IPS-NIHi7 (cell line): ENCODE measurements around the gene RAB43.
A peak's percentile ranks its signal among the peaks of the same experiment; 100 is the strongest.
"Not testable (repeated sequence)": the region's sequence is repeated elsewhere in the genome, so short reads cannot be mapped to it uniquely, and the experiment has no call there.

ENCODE experiments used
- DNase-seq: peaks from one replicate; pipeline ENCODE4 v3.0.0; 2012; ENCODE audit warnings: mixed read lengths; ENCODE audit errors: extremely low spot score

RAB43 gene

GRCh38 chr3:129122412-129123011, 908 bp upstream of the RAB43 start:
- peak; percentile 44 for DNase-seq

- DNase-seq = no peak
Observed at GRCh38 chr3:129121016-129121791, 400 bp downstream of the RAB43 start.

GRCh38 chr3:129120254-129121004, 1.2 kb downstream of the RAB43 start:
- peak; percentile 79 for DNase-seq

- no peak for DNase-seq
Observed at GRCh38 chr3:129119365-129120100, 2.1 kb downstream of the RAB43 start.

GRCh38 chr3:129118745-129119144, 2.9 kb downstream of the RAB43 start:
- no peak for DNase-seq

GRCh38 chr3:129117134-129117533, 4.5 kb downstream of the RAB43 start:
- no peak for DNase-seq

- no peak for DNase-seq
Observed at GRCh38 chr3:129116482-129116946, 5.1 kb downstream of the RAB43 start.

- DNase-seq = no peak
Observed at GRCh38 chr3:129114455-129114854, 7.1 kb downstream of the RAB43 start.

- no peak for DNase-seq
Observed at GRCh38 chr3:129112308-129113052, 9.1 kb downstream of the RAB43 start.

GRCh38 chr3:129111076-129111780, 10.4 kb downstream of the RAB43 start:
- DNase-seq = not testable (repeated sequence)

- no peak for DNase-seq
Observed at GRCh38 chr3:129107793-129108192, 13.8 kb downstream of the RAB43 start.

GRCh38 chr3:129106866-129107565, 14.6 kb downstream of the RAB43 start:
- no peak for DNase-seq

GRCh38 chr3:129106320-129106719, 15.3 kb downstream of the RAB43 start:
- no peak for DNase-seq

- DNase-seq = no peak
Observed at GRCh38 chr3:129105862-129106261, 15.7 kb downstream of the RAB43 start.

GRCh38 chr3:129104498-129105079, 17.0 kb downstream of the RAB43 start:
- DNase-seq = no peak

- no peak for DNase-seq
Observed at GRCh38 chr3:129104051-129104450, 17.6 kb downstream of the RAB43 start.

- DNase-seq = no peak
Observed at GRCh38 chr3:129103296-129103695, 18.3 kb downstream of the RAB43 start.

GRCh38 chr3:129101370-129102138, 20.1 kb downstream of the RAB43 start:
- DNase-seq = no peak

- no peak for DNase-seq
Observed at GRCh38 chr3:129100274-129100673, 21.3 kb downstream of the RAB43 start.
